ENCODE data around the gene VILL. TPM values are rescaled to one million over a fixed set of nuclear protein-coding genes. Genes with fewer than 3 reads are reported as not detected.
A peak's percentile ranks its signal among the peaks of the same experiment; 100 is the strongest.

VILL gene
- total RNA-seq, 4 donors from 2014 or later, result 0.51 to 4.6 (median 0.66) TPM

- H3K36me3 ChIP-seq, result no peaks in the 10 kb centered on the region
- peak overlapping the region in 3 of 4 donors; percentile 31 to 73 (median 66) for H3K27ac ChIP-seq
- intact Hi-C loops (cut with DNase I; ENCODE audit: low total_unique reads), result no loop called here
- H3K9me3 ChIP-seq, result no peaks in the 10 kb centered on the region
- H3K4me1 ChIP-seq, result peaks cover 31 to 40% of the 10 kb centered on the region in 2 donors
- DNase-seq (no peak), ATAC-seq (no peak)
- H3K27me3 ChIP-seq, result no peaks in the 10 kb centered on the region
- no peak overlapping the region for H3K4me3 ChIP-seq
- TF ChIP-seq POLR2A (IDR thresholded peaks at IDR 0.05) (no peak), CTCF (IDR thresholded peaks at IDR 0.05 in 4 of 5, conservative IDR thresholded peaks at IDR 0.05 in 1 of 5) (no peak)
- in situ Hi-C loops (cut with MboI; ENCODE audit: low sequenced_read_pairs in 4 of 4), result no loop called here
Measured at GRCh38 chr3:37946531-37946889, 44.1 kb upstream of the VILL start.

GRCh38 chr3:37949866-37950265 is 40.7 kb upstream of the VILL start:
- ATAC-seq (no peak), DNase-seq (no peak)
- peaks cover 18 to 19% of the 10 kb centered on the region in 2 donors for H3K4me1 ChIP-seq
- H3K9me3 ChIP-seq, result no peaks in the 10 kb centered on the region
- H3K4me3 ChIP-seq, result no peak overlapping the region
- no peaks in the 10 kb centered on the region for H3K36me3 ChIP-seq
- in situ Hi-C loops (cut with MboI; ENCODE audit: low sequenced_read_pairs in 4 of 4) (no loop called here), intact Hi-C loops (cut with DNase I; ENCODE audit: low total_unique reads) (no loop called here)
- no peak overlapping the region for H3K27ac ChIP-seq
- TF ChIP-seq POLR2A (IDR thresholded peaks at IDR 0.05) (no peak), CTCF (IDR thresholded peaks at IDR 0.05 in 4 of 5, conservative IDR thresholded peaks at IDR 0.05 in 1 of 5) (no peak)
- no peaks in the 10 kb centered on the region for H3K27me3 ChIP-seq

- Histone ChIP-seq H3K27ac (no peak overlapping the region), H3K4me1 (peaks cover 7 to 19% of the 10 kb centered on the region in 2 donors), H3K36me3 (no peaks in the 10 kb centered on the region), H3K9me3 (no peaks in the 10 kb centered on the region), H3K4me3 (no peak overlapping the region), H3K27me3 (no peaks in the 10 kb centered on the region)
- ATAC-seq (no peak), DNase-seq (no peak)
- no peak for TF ChIP-seq POLR2A (IDR thresholded peaks at IDR 0.05)
- no peak for TF ChIP-seq CTCF (IDR thresholded peaks at IDR 0.05 in 4 of 5, conservative IDR thresholded peaks at IDR 0.05 in 1 of 5)
- intact Hi-C loops (cut with DNase I; ENCODE audit: low total_unique reads), result no loop called here
- in situ Hi-C loops (cut with MboI; ENCODE audit: low sequenced_read_pairs in 4 of 4), result no loop called here
Measured at GRCh38 chr3:37952564-37952963, 38.0 kb upstream of the VILL start.

GRCh38 chr3:37953226-37953625 is 37.4 kb upstream of the VILL start:
- Histone ChIP-seq H3K36me3 (no peaks in the 10 kb centered on the region), H3K27me3 (no peaks in the 10 kb centered on the region), H3K9me3 (no peaks in the 10 kb centered on the region), H3K27ac (no peak overlapping the region), H3K4me1 (peaks cover 8 to 22% of the 10 kb centered on the region in 2 donors), H3K4me3 (no peak overlapping the region)
- intact Hi-C loops (cut with DNase I; ENCODE audit: low total_unique reads) (no loop called here), in situ Hi-C loops (cut with MboI; ENCODE audit: low sequenced_read_pairs in 4 of 4) (no loop called here)
- ATAC-seq, result no peak
- no peak for DNase-seq
- TF ChIP-seq POLR2A (IDR thresholded peaks at IDR 0.05) (no peak), CTCF (IDR thresholded peaks at IDR 0.05 in 4 of 5, conservative IDR thresholded peaks at IDR 0.05 in 1 of 5) (no peak)

- ATAC-seq (no peak), DNase-seq (no peak)
- TF ChIP-seq CTCF (IDR thresholded peaks at IDR 0.05 in 4 of 5, conservative IDR thresholded peaks at IDR 0.05 in 1 of 5), result no peak
- Histone ChIP-seq H3K36me3 (no peaks in the 10 kb centered on the region), H3K27me3 (no peaks in the 10 kb centered on the region), H3K4me3 (no peak overlapping the region), H3K4me1 (peaks cover 8 to 22% of the 10 kb centered on the region in 2 donors), H3K27ac (no peak overlapping the region), H3K9me3 (no peaks in the 10 kb centered on the region)
- intact Hi-C loops (cut with DNase I; ENCODE audit: low total_unique reads) (no loop called here), in situ Hi-C loops (cut with MboI; ENCODE audit: low sequenced_read_pairs in 4 of 4) (no loop called here)
Measured at GRCh38 chr3:37953707-37954394, 36.7 kb upstream of the VILL start.

Measured in gastrocnemius medialis (tissue), 4 donors.